Measurements from ENCODE around the gene ADCY5.

The ADCY5 gene

GRCh38 chr3:123337948-123338619 lies 110.8 kb downstream of the ADCY5 start:
- DNase-seq = no peak

- no peak for DNase-seq
These were observed 111.7 kb downstream of the ADCY5 start for GRCh38 chr3:123337226-123337625.

- no peak for DNase-seq
These were observed 112.4 kb downstream of the ADCY5 start for GRCh38 chr3:123336441-123336851.

- no peak for DNase-seq
These were observed 112.9 kb downstream of the ADCY5 start for GRCh38 chr3:123336001-123336400.

- no peak for DNase-seq
These were observed 113.8 kb downstream of the ADCY5 start for GRCh38 chr3:123335007-123335670.

GRCh38 chr3:123334056-123334455 lies 114.8 kb downstream of the ADCY5 start:
- DNase-seq = no peak

GRCh38 chr3:123333401-123333800 lies 115.5 kb downstream of the ADCY5 start:
- no peak for DNase-seq

GRCh38 chr3:123332124-123332641 lies 116.7 kb downstream of the ADCY5 start:
- DNase-seq = no peak

GRCh38 chr3:123331651-123332050 lies 117.2 kb downstream of the ADCY5 start:
- no peak for DNase-seq

GRCh38 chr3:123331006-123331405 lies 117.9 kb downstream of the ADCY5 start:
- no peak for DNase-seq

- DNase-seq = no peak
These were observed 118.4 kb downstream of the ADCY5 start for GRCh38 chr3:123330441-123330991.

GRCh38 chr3:123329636-123330340 lies 119.1 kb downstream of the ADCY5 start:
- DNase-seq = no peak

GRCh38 chr3:123328851-123329635 lies 119.8 kb downstream of the ADCY5 start:
- DNase-seq = peak; percentile 18 to 42

- no peak for DNase-seq
These were observed 120.7 kb downstream of the ADCY5 start for GRCh38 chr3:123327956-123328850.

- DNase-seq = no peak
These were observed 121.4 kb downstream of the ADCY5 start for GRCh38 chr3:123327480-123327879.

GRCh38 chr3:123326531-123326930 lies 122.4 kb downstream of the ADCY5 start:
- no peak for DNase-seq

- DNase-seq = no peak
These were observed 123.1 kb downstream of the ADCY5 start for GRCh38 chr3:123325766-123326256.

GRCh38 chr3:123324880-123325765 lies 123.8 kb downstream of the ADCY5 start:
- DNase-seq = no peak

- no peak for DNase-seq
These were observed 125.1 kb downstream of the ADCY5 start for GRCh38 chr3:123323781-123324180.

- no peak for DNase-seq
These were observed 126.0 kb downstream of the ADCY5 start for GRCh38 chr3:123322866-123323265.

Measured in SHP77 (cell line).